ES-I3 (cell line): Measurements from ENCODE around the gene SCAPER.
"Not testable (repeated sequence)": the region's sequence is repeated elsewhere in the genome, so short reads cannot be mapped to it uniquely, and the experiment has no call there.

Source experiments
- H3K36me3 ChIP-seq: 2 replicates; pipeline ENCODE4 v1.6.1; 2013; ENCODE audit warnings: mild to moderate bottlenecking, low read length, control low read depth, moderate library complexity; ENCODE audit not compliant: insufficient read depth
- H3K4me1 ChIP-seq: 2 replicates; pipeline ENCODE4 v1.6.1; 2013; ENCODE audit warnings: mild to moderate bottlenecking, control low read depth, low read length; ENCODE audit not compliant: insufficient read depth
- H3K9ac ChIP-seq: 2 replicates; pipeline ENCODE4 v1.6.1; 2013; ENCODE audit warnings: low read depth, mild to moderate bottlenecking, low read length, moderate library complexity
- H3K9me3 ChIP-seq: 2 replicates; pipeline ENCODE4 v1.6.1; 2013; ENCODE audit warnings: mild to moderate bottlenecking, low read length, moderate library complexity; ENCODE audit not compliant: control insufficient read depth, insufficient read depth

SCAPER gene

DNA sequence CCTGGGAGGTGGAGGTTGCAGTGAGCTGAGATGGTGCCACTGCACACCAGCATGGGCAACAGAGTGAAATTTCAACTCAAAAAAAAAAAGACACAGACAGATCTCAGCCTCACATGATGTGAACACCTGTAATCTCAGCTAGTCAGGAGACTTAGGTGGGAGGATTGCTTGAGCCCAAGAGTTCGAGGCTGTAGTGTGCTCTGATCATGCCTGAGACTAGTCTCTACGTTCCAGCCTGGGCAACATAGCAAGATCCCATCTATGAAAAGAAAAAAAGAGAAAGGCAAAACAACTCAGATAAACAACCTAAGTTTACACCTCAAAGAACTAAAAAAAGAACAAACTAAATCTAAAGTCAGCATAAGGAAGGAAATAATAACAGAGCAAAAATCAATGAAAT is 11.0 kb downstream of the SCAPER start:
- H3K36me3 ChIP-seq = no peaks in the 10 kb centered on the region
- peaks cover 3% of the 10 kb centered on the region; the same call in 1 of the 2 replicates for H3K9me3 ChIP-seq
- no peak overlapping the region for H3K9ac ChIP-seq
- H3K4me1 ChIP-seq = no peaks in the 10 kb centered on the region

DNA sequence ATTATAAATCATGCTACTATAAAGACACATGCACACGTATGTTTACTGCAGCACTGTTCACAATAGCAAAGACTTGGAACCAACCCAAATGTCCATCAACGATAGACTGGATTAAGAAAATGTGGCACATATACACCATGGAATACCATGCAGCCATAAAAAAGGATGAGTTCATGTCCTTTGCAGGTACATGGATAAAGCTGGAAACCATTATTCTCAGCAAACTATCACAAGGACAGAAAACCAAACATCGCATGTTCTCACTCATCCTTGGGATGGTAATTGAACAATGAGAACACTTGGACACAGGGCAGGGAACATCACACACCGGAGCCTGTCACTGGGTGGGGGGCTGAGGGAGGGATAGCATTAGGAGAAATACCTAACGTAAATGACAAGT is 12.3 kb downstream of the SCAPER start:
- H3K4me1 ChIP-seq, H3K9ac ChIP-seq, H3K36me3 ChIP-seq, H3K9me3 ChIP-seq: not testable (repeated sequence)

DNA sequence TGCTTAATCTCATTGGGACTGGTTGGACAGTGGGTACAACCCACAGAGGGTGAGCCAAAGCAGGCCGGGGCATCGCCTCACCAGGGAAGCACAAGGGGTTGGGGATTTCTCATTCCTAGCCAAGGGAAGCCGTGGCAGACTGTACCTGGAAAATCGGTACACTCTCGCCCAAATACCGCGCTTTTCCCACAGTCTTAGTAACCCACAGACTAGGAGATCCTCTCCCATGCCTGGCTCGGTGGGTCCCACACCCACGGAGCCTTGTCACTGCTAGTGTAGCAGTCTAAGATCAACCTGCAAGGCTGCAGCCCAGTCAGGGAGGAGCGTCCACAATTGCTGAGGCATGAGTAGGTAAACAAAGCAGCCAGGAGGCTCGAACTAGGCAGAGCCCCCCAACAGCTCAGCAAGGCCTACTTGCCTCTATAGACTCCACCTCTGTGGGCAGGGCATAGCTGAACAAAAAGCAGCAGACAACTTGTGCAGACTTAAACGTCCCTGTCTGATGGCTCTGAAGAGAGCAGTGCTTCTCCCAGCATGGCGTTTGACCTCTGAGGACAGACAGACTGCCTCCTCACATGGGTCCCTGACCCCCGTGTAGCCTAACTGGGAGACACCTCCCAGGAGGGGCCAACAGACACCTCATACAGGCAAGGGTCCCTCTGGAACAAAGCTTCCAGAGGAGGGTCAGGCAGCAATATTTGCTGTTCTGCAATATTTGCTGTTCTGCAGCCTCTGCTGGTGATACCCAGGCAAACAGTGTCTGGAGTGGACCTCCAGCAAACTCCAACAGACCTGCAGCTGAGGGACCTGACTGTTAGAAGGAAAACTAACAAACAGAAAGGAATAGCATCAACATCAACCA is 17.6 kb downstream of the SCAPER start:
- H3K9me3 ChIP-seq, H3K9ac ChIP-seq, H3K4me1 ChIP-seq, H3K36me3 ChIP-seq: not testable (repeated sequence)

DNA sequence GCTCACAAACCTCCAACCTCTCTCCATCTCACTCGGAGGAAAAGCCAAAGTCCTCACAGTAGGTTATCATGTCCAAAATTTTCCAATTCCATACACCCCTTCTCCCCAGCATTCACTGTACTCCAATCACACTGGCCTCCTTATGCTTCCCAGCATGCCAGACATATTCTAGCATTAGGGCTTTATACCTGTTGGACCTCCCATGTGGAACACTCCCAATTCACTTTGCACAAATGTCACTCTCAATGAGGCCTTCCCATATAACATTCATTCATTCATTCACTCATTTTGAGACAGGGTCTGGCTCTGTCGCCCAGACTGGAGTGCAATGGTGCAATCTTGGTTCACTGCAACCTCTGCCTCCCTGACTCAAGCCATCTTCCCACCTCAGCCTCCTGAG is 19.9 kb downstream of the SCAPER start:
- H3K9me3 ChIP-seq = no peaks in the 10 kb centered on the region
- H3K4me1 ChIP-seq = no peaks in the 10 kb centered on the region
- H3K9ac ChIP-seq = no peak overlapping the region
- H3K36me3 ChIP-seq = no peaks in the 10 kb centered on the region

DNA sequence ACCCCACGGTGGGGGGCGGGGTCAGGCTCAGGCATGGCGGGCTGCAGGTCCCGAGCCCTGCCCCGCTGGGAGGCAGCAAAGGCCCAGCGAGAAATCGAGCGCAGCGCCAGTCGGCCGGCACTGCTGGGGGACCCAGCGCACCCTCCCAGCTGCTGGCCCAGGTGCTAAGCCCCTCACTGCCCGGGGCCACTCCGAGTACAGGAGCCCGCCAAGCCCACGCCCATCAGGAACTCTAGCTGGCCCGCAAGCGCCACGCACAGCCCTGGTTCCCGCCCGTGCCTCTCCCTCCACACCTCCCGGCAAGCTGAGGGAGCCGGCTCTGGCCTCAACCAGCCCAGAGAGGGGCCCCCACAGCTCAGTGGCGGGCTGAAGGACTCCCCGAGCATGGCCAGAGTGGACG is 29.2 kb downstream of the SCAPER start:
- Histone ChIP-seq H3K9ac (no peak overlapping the region), H3K9me3 (no peaks in the 10 kb centered on the region), H3K36me3 (no peaks in the 10 kb centered on the region), H3K4me1 (no peaks in the 10 kb centered on the region)

DNA sequence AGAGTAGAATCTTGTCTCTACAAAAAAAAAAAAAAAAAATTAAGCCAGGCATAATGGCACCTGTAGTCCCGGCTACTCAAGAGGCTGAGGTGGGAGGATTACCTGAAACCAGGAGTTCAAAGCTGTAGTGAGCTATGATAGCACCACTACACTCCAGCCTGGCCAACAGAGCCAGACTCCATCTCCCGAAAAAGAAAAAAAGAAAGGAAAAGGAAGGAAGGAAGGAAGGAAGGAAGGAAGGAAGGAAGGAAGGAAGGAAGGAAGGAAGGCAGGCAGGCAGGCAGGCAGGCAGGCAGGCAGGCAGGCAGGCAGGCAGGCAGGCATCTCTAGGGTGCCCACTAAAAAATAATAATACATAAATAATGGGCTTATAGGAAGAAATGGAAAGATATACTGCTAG is 32.1 kb downstream of the SCAPER start:
- not testable (repeated sequence) for H3K36me3 ChIP-seq, H3K4me1 ChIP-seq, H3K9ac ChIP-seq, H3K9me3 ChIP-seq

DNA sequence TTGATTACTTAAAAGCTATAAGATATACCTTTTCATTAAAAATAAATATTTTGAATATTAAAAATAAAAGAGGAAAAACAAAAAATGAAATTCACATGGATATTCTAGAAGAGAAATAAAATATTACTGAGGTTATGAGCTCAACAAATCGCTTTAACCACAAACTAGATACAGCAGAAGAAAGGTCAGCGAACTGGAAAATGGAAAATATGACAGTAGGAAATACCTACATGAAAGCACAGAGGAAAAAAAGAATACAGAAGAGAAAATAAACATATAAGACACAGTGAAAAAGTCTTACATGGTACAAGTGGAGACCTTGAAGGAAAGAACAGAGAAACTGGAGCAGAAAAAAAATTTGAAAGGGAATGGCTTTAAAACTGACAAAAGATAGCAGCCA is 33.2 kb downstream of the SCAPER start:
- Histone ChIP-seq H3K9ac (no peak overlapping the region), H3K4me1 (no peaks in the 10 kb centered on the region), H3K36me3 (no peaks in the 10 kb centered on the region), H3K9me3 (no peaks in the 10 kb centered on the region)

DNA sequence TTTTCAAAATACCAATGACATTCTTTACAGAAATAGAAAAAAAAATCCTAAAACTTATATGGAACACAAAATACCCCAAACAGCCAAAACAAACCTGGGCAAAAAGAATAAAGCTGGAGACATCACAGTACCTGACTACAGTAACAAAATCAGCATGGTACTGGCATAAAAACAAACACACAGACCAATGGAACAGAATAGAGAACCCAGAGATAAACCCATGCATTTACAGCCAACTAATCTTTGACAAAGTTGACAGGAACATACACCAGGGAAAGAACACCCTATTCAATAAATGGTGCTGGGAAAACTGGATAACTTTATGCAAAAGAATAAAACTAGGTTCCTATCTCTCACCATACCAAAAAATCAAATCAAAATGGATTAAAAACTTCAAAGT is 36.4 kb downstream of the SCAPER start:
- Histone ChIP-seq H3K36me3 (no peaks in the 10 kb centered on the region), H3K9me3 (no peaks in the 10 kb centered on the region), H3K4me1 (no peaks in the 10 kb centered on the region), H3K9ac (no peak overlapping the region)

DNA sequence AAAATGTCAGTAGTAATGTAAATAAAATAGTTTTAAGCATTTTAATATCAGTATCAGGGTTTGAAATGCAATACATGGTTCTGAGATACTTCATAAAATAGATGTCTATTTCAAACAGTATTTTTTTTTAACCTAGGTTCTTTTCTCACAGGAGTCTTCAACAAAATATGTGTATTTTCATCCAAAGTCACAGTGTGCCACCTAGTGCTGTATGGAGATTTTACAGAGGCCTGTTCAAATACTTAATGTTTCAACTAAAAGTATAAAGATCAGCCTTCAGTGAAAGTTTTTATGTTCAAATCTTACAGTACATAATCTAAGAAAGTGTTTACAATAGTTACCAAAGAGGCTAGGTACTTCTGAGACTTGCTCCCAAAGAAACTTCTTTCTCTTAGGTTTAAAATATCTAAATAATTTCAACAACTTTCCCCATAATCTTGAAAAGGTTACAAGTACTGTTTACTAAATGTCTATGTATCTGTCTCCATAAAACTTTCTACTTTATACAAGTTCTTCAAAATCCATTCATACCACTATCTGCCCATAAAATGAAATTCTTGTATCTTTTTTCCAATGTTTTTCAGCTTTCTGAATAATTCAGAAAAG is 38.3 kb downstream of the SCAPER start:
- Histone ChIP-seq H3K9ac (no peak overlapping the region), H3K36me3 (no peaks in the 10 kb centered on the region), H3K4me1 (no peaks in the 10 kb centered on the region), H3K9me3 (no peaks in the 10 kb centered on the region)

DNA sequence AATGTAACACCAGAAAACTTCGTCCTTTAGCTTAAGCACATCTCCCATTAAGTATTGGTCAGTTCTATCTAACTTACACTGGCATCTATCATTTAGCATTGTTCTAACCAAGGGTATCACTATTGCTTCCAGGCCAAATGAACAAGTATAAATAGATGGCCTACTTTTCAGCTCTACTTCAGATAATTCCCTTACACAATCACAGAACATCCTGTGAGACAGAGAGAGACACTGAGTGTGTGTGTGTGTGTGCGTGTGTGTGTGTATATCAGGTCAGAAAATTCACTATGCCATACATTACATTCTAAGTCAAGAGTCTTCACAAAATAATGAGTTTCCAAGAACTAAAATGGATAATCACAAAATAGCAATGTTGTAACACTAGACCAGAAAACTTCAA is 39.1 kb downstream of the SCAPER start:
- Histone ChIP-seq H3K9me3 (no peaks in the 10 kb centered on the region), H3K36me3 (no peaks in the 10 kb centered on the region), H3K4me1 (no peaks in the 10 kb centered on the region), H3K9ac (no peak overlapping the region)

DNA sequence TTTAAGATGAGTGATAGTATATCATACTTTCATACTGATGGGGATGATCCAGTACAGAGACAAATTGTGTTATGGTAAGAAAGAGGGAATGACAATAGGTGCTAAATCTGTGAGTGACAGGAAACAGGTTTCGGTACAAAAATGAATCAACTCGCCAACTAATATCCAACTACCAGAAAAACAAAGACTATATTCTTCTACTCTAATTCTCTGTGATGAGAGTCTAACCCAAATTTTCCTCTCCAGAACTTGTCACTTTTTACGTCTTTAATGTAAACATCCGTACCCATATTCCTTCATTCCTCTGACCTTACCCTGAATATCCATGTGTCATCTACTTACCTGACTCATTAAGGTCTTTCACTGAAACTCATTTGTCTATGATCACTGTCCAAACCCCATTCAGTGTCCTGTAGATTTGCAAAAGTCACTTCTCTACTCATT is 39.6 kb downstream of the SCAPER start:
- no peaks in the 10 kb centered on the region for H3K4me1 ChIP-seq
- no peak overlapping the region for H3K9ac ChIP-seq
- no peaks in the 10 kb centered on the region for H3K36me3 ChIP-seq
- H3K9me3 ChIP-seq = no peaks in the 10 kb centered on the region

DNA sequence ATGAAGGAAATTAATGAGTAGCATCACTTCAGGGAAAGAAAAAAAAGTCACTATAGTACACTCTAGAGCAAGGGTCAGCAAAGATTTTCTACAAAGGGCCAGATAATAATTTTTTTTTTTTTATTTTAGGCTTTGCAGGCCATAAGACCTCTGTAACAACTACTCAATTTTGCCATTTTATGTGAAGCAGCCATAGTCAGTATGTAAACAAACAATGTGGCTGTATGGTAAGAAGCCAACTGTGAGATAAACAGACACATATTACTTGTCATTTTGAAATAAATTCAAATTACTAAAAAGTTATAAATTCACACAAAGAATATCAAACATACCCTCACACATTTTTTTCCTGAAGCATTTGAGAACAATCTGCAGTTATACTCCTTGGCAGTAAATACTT is 40.6 kb downstream of the SCAPER start:
- Histone ChIP-seq H3K9ac (no peak overlapping the region), H3K36me3 (no peaks in the 10 kb centered on the region), H3K4me1 (no peaks in the 10 kb centered on the region), H3K9me3 (no peaks in the 10 kb centered on the region)

DNA sequence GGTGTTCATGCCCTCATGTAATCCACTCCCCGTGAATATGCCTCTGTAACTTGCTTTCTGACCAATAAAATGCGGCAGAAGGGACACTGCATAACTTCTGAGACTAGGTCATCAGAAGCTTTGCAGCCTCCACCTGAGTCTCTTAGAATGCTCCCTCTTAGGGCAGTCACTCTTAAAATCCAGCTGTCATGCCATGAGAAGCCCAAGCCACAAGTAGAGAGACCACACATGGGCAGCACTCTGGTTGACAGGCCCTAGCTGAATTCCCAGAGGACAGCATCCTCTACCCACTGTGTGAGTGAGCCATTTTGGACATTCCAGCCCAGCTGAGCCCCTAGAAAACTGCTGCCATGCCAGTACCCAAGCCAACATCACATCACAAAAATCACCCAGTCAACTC is 41.4 kb downstream of the SCAPER start:
- H3K36me3 ChIP-seq = no peaks in the 10 kb centered on the region
- no peak overlapping the region for H3K9ac ChIP-seq
- H3K9me3 ChIP-seq = no peaks in the 10 kb centered on the region
- H3K4me1 ChIP-seq = no peaks in the 10 kb centered on the region

DNA sequence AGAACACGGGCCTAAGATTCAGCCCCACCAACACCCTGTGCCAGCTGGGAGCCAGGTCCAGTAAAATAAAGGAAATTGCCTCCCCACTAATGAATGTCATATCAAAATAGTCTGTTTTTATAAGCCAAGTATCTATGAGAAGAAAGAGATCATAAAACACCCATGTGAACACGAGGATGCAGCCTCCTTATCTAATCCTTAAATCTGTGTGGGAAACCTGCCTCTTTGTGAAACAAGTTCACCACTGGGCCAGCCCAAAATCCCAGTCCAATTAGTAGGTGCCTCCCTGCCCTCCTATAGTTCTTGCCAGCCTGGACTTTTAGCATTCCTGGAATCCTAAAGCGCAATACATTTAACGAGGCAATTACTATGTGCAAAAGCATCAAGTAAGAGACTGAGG is 42.0 kb downstream of the SCAPER start:
- H3K9ac ChIP-seq = no peak overlapping the region
- H3K36me3 ChIP-seq = no peaks in the 10 kb centered on the region
- no peaks in the 10 kb centered on the region for H3K9me3 ChIP-seq
- no peaks in the 10 kb centered on the region for H3K4me1 ChIP-seq

DNA sequence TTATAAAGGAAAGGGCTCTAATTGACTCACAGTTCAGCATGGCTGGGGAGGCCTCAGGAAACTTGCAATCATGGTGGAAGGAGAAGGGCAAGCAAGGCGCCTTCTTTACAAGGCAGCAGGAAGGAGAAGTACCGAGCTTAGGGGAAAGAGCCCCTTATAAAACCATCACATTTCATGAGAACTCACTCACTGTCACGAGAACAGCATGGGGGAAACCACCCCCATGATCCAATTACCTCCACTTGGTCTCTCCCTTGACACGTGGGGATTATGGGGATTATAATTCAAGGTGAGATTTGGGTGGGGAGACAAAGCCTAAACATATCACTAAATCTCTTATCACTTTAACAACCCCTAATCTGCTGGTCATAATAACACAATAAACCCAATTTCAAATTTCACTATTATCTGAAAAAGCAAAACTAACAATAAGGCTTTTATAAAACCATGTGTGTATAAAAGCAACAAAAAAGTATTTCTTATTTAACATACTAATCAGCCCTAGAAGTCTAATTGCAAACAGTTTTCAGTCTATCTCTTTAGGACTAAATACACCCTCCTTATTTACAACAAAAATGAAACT is 43.2 kb downstream of the SCAPER start:
- H3K4me1 ChIP-seq = no peaks in the 10 kb centered on the region
- no peaks in the 10 kb centered on the region for H3K36me3 ChIP-seq
- no peak overlapping the region for H3K9ac ChIP-seq
- no peaks in the 10 kb centered on the region for H3K9me3 ChIP-seq
